ENCODE results near the gene SDCCAG8.

SDCCAG8 gene

DNA sequence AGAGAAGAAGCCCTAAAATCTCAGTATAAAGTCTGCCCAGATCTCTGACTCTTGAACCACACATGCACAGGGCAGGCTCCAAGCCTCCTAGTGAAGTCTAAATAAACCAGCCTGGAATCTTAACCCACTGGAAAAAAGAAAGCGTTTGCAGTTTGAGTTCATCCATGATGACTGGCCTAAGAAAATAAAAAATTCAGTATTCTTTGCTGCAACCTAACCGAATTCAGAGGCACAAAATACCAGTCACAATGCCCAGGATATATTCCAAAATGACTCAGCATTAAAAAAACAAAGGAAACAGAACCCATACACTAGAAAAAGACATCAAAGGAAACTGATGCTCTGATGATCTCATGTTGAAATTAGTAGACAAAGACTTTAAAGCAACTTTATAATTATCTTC is 269.2 kb downstream of the SDCCAG8 start:
- no peak for DNase-seq
- TF ChIP-seq GATA1 (IDR thresholded peaks at IDR 0.05; ENCODE audit: low read depth, low read length) (no peak), POLR2A (IDR thresholded peaks at IDR 0.05; ENCODE audit: low read length) (no peak)

DNA sequence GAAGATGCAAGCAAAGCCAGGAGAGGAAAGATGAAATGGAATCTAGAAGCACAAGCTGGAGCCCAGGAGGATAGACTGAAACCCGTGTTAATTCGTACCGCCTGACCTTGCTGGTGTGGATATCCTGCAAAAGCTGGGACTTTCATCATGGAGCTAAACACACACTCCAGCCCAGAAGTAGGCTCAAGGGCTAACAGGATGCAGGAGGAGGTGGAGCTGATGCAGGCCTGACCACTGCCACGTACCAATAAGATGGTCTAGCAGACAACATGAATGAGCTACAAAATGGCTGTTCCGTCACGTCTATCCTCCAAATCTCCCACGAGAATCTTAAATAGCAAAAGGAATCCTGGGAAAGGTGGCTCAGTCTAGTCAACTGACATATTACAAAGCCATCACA is 270.3 kb downstream of the SDCCAG8 start:
- TF ChIP-seq POLR2A (IDR thresholded peaks at IDR 0.05; ENCODE audit: low read length) (no peak), GATA1 (IDR thresholded peaks at IDR 0.05; ENCODE audit: low read depth, low read length) (no peak)
- no peak for DNase-seq

- TF ChIP-seq GATA1 (IDR thresholded peaks at IDR 0.05; ENCODE audit: low read depth, low read length) (no peak), POLR2A (IDR thresholded peaks at IDR 0.05; ENCODE audit: low read length) (no peak)
- DNase-seq: no peak
Observed at GRCh38 chr1:243528459-243529121, 272.7 kb downstream of the SDCCAG8 start.

DNA sequence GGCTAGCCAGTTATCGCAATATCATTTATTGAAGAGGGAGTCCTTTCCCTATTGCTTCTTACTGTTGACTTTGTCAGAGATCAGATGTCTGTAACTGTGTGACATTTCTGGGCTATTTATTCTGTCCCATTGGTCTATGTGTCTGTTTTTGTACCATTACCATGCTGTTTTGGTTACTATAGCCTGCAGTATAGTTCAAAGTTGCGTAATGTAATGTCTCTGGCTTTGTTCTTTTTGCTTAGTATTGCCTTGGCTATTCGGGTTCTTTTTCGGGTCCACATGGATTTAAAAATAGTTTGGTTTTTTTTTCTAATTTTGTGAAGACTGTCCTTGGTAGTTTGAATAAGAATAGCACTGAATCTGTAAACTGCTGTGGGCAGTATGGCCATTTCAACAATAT is 273.7 kb downstream of the SDCCAG8 start:
- DNase-seq: no peak
- TF ChIP-seq POLR2A (IDR thresholded peaks at IDR 0.05; ENCODE audit: low read length) (no peak), GATA1 (IDR thresholded peaks at IDR 0.05; ENCODE audit: low read depth, low read length) (no peak)

DNA sequence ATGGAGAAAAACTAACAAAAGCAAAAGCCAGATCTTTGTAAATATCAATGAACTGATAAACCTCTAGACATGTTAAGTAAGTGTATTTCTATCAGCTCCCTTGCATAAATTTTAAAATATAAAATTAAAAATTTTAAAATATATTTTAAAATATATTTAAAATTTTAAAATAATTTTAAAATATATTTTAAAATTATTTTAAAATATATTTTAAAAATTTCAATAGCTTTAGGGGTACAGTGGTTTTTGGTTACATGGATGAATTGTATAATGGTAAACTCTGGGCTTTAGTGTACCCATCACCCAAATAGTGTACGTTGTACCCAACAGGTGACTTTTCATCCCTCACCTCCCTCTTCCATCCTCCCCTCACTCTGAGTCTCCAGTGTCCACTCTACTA is 279.2 kb downstream of the SDCCAG8 start:
- TF ChIP-seq GATA1 (IDR thresholded peaks at IDR 0.05; ENCODE audit: low read depth, low read length) (no peak), POLR2A (IDR thresholded peaks at IDR 0.05; ENCODE audit: low read length) (no peak)
- no peak for DNase-seq

- TF ChIP-seq GATA1 (IDR thresholded peaks at IDR 0.05; ENCODE audit: low read depth, low read length) (no peak), POLR2A (IDR thresholded peaks at IDR 0.05; ENCODE audit: low read length) (no peak)
Observed at GRCh38 chr1:243539636-243540035, 283.8 kb downstream of the SDCCAG8 start.

DNA sequence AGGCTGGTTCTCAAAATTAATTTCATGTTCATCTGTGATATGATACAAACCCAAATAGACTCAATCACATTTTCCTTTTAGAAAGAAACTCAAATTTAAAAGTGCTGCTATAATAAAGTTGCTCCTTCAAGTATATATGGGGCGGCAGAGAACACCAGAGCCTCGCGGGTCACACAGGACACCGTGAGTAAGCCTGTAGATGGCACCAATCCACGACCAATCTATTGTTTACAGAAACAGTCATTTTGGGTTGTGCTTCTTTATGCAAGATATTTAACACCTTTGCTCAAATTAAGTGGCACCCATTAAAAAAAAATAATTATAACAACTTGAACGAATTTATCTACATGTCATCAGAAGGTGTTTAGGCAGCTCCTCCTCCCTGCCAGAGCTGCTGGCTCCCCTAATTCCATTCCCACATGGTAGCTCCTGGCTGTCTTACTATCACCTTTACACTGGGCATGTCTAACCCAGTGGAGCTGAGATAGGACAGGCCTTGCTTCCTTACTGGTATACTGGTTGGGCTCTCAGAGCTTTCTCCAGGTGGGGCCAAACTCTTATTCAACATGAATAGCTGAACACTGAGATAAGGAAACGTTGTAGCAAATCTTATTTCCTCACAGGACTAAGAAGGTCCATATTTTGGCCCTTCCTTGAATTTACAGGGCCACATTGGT is 287.0 kb downstream of the SDCCAG8 start:
- DNase-seq: no peak
- TF ChIP-seq GATA1 (IDR thresholded peaks at IDR 0.05; ENCODE audit: low read depth, low read length) (no peak), POLR2A (IDR thresholded peaks at IDR 0.05; ENCODE audit: low read length) (no peak)

More at GRCh38 chr1:243539636-243540035, 283.8 kb downstream of the SDCCAG8 start:
- DNase-seq: no peak

DNA sequence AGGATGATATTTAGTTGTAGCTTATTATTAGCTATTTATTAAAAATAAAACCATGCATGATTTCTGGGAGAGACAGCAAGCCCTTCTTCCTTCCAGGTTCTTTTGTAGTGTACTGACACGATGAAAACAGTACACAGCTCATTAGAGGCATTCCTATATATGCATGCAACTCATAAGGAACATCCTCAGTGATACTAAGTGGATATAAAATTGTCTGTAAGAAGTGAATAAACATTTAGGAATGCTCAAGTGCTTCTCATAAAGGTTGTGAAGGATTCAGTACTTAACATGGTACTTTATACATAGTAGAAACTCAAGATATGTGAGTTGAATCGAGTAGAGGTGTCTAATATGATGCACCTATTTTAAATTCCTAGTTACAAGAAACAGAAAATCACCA is 287.7 kb downstream of the SDCCAG8 start:
- DNase-seq: no peak
- TF ChIP-seq GATA1 (IDR thresholded peaks at IDR 0.05; ENCODE audit: low read depth, low read length): no peak
- no peak for TF ChIP-seq POLR2A (IDR thresholded peaks at IDR 0.05; ENCODE audit: low read length)

- no peak for DNase-seq
Observed at GRCh38 chr1:243546457-243546856, 290.6 kb downstream of the SDCCAG8 start.

GRCh38 chr1:243547891-243548290 is 292.1 kb downstream of the SDCCAG8 start:
- no peak for DNase-seq
- TF ChIP-seq POLR2A (IDR thresholded peaks at IDR 0.05; ENCODE audit: low read length) (no peak), GATA1 (IDR thresholded peaks at IDR 0.05; ENCODE audit: low read depth, low read length) (no peak)

More at GRCh38 chr1:243546457-243546856, 290.6 kb downstream of the SDCCAG8 start:
- no peak for TF ChIP-seq GATA1 (IDR thresholded peaks at IDR 0.05; ENCODE audit: low read depth, low read length)
- no peak for TF ChIP-seq POLR2A (IDR thresholded peaks at IDR 0.05; ENCODE audit: low read length)

- no peak for DNase-seq
- TF ChIP-seq GATA1 (IDR thresholded peaks at IDR 0.05; ENCODE audit: low read depth, low read length) (no peak), POLR2A (IDR thresholded peaks at IDR 0.05; ENCODE audit: low read length) (no peak)
Observed at GRCh38 chr1:243548516-243548915, 292.7 kb downstream of the SDCCAG8 start.

DNA sequence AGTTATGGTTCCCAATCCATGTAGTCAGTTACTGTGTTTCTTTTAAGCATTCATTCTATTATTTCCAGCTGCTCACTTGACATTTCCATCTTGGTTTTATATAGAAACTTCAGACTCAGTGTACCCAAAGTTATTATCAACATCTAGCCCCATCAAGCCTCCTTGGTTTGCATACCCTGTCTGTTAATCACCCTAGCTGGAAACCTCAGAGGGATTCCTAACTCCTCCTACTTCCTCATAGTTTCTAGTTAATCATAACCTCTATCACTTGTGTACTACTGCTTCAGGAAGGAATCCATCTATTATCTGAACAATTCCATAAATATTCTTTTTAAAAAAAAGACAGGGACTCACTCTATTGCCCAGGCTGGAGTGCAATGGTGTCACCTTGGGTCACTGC is 293.3 kb downstream of the SDCCAG8 start:
- DNase-seq: no peak
- no peak for TF ChIP-seq POLR2A (IDR thresholded peaks at IDR 0.05; ENCODE audit: low read length)
- no peak for TF ChIP-seq GATA1 (IDR thresholded peaks at IDR 0.05; ENCODE audit: low read depth, low read length)

Measured in erythroblast (primary cell).